Nephron progenitor cell (in vitro differentiated cells): Measurements from ENCODE around the gene FAM167B.
"Not testable (repeated sequence)": the region's sequence is repeated elsewhere in the genome, so short reads cannot be mapped to it uniquely, and the experiment has no call there.

Experiments
- DNase-seq: peaks from one replicate; pipeline ENCODE4 v3.0.0; 2021
- H3K27ac Mint-ChIP-seq: 2 replicates; pipeline ENCODE4 v1.8.0; 2021; ENCODE audit warnings: mild to moderate bottlenecking, moderate library complexity, mixed read lengths
- H3K27me3 Mint-ChIP-seq: 2 replicates; pipeline ENCODE4 v1.8.0; 2021; ENCODE audit warnings: mild to moderate bottlenecking, low read depth, mixed read lengths; ENCODE audit not compliant: poor library complexity
- H3K36me3 Mint-ChIP-seq: 2 replicates; pipeline ENCODE4 v1.8.0; 2021; ENCODE audit warnings: low read depth, mixed read lengths
- H3K4me1 Mint-ChIP-seq: 2 replicates; pipeline ENCODE4 v1.8.0; 2021; ENCODE audit warnings: mixed read lengths
- H3K4me3 Mint-ChIP-seq: 2 replicates; pipeline ENCODE4 v1.8.0; 2021; ENCODE audit warnings: mild to moderate bottlenecking, moderate library complexity, mixed read lengths
- H3K9me3 Mint-ChIP-seq: 2 replicates; pipeline ENCODE4 v1.8.0; 2021; ENCODE audit warnings: mild to moderate bottlenecking, moderate library complexity, mixed read lengths
- CTCF ChIP-seq: fragments of 200-600 bp; sonication (generic); IDR thresholded peaks from 2 replicates; pipeline ENCODE4 v1.5.0; 2021; ENCODE audit warnings: antibody characterized with exemption

The FAM167B gene

GRCh38 chr1:32286763-32287162 is 39.7 kb downstream of the FAM167B start:
- TF ChIP-seq CTCF = no peak
- H3K27me3 Mint-ChIP-seq = peaks cover 6% of the 10 kb centered on the region
- peaks cover 10% of the 10 kb centered on the region for H3K4me1 Mint-ChIP-seq
- H3K9me3 Mint-ChIP-seq = no peaks in the 10 kb centered on the region
- DNase-seq = no peak
- no peak overlapping the region for H3K4me3 Mint-ChIP-seq
- no peaks in the 10 kb centered on the region for H3K36me3 Mint-ChIP-seq
- H3K27ac Mint-ChIP-seq = peak overlapping the region; percentile 47

- peaks cover 12% of the 10 kb centered on the region for H3K27me3 Mint-ChIP-seq
- no peak overlapping the region for H3K4me3 Mint-ChIP-seq
- H3K27ac Mint-ChIP-seq = no peak overlapping the region
- TF ChIP-seq CTCF = no peak
- H3K9me3 Mint-ChIP-seq = peaks cover 3% of the 10 kb centered on the region
- H3K36me3 Mint-ChIP-seq = peaks cover 10% of the 10 kb centered on the region
- H3K4me1 Mint-ChIP-seq = peaks cover 23% of the 10 kb centered on the region
- DNase-seq = no peak
Observed at GRCh38 chr1:32289256-32289655, 42.2 kb downstream of the FAM167B start.

GRCh38 chr1:32291145-32291707 is 44.2 kb downstream of the FAM167B start:
- DNase-seq = no peak
- peaks cover 27% of the 10 kb centered on the region for H3K36me3 Mint-ChIP-seq
- H3K4me3 Mint-ChIP-seq = peak overlapping the region; percentile 99
- TF ChIP-seq CTCF = no peak
- peaks cover 3% of the 10 kb centered on the region for H3K9me3 Mint-ChIP-seq
- H3K4me1 Mint-ChIP-seq = peaks cover 39% of the 10 kb centered on the region
- peak overlapping the region; percentile 11 for H3K27ac Mint-ChIP-seq
- peaks cover 10% of the 10 kb centered on the region for H3K27me3 Mint-ChIP-seq

- Mint-ChIP-seq H3K27ac (peak within 1 kb of the TSS; percentile 99), H3K9me3 (peaks cover 3% of the 10 kb centered on the region), H3K4me3 (peak within 1 kb of the TSS; percentile 99), H3K4me1 (peaks cover 39% of the 10 kb centered on the region), H3K27me3 (peaks cover 10% of the 10 kb centered on the region), H3K36me3 (peaks cover 34% of the 10 kb centered on the region)
- peak; percentile 91 for DNase-seq
- TF ChIP-seq CTCF = no peak
Observed at GRCh38 chr1:32291708-32292538, 44.9 kb downstream of the FAM167B start, which contains the start of gene HDAC1. Gene HDAC1, plus strand, starts transcription at chr1:32292083. Its CDS starts 87 bp downstream, at chr1:32292170.

GRCh38 chr1:32298211-32298610 is 51.2 kb downstream of the FAM167B start:
- not testable (repeated sequence) for H3K9me3 Mint-ChIP-seq, H3K4me3 Mint-ChIP-seq, DNase-seq, H3K27me3 Mint-ChIP-seq, H3K27ac Mint-ChIP-seq
- Mint-ChIP-seq H3K4me1 (peaks cover 22% of the 10 kb centered on the region), H3K36me3 (peaks cover 60% of the 10 kb centered on the region)
